ENCODE measurements around the gene ERGIC3.

The ERGIC3 gene

GRCh38 chr20:35563834-35564233, 22.0 kb downstream of the ERGIC3 start:
- DNase-seq: no peak

GRCh38 chr20:35564905-35565304, 23.0 kb downstream of the ERGIC3 start:
- no peak for DNase-seq

- no peak for DNase-seq
These were observed 26.8 kb downstream of the ERGIC3 start for GRCh38 chr20:35568645-35569044.

- DNase-seq: no peak
These were observed 29.7 kb downstream of the ERGIC3 start for GRCh38 chr20:35571555-35571954.

- no peak for DNase-seq
These were observed 31.0 kb downstream of the ERGIC3 start for GRCh38 chr20:35572838-35573237.

GRCh38 chr20:35575958-35576357, 34.1 kb downstream of the ERGIC3 start:
- no peak for DNase-seq

GRCh38 chr20:35576816-35577215, 34.9 kb downstream of the ERGIC3 start:
- no peak for DNase-seq

- no peak for DNase-seq
These were observed 36.6 kb downstream of the ERGIC3 start for GRCh38 chr20:35578469-35578868.

- no peak for DNase-seq
These were observed 37.3 kb downstream of the ERGIC3 start for GRCh38 chr20:35579196-35579595.

- no peak for DNase-seq
These were observed 40.3 kb downstream of the ERGIC3 start for GRCh38 chr20:35582131-35582530.

- DNase-seq: no peak
These were observed 41.0 kb downstream of the ERGIC3 start for GRCh38 chr20:35582741-35583404.

GRCh38 chr20:35583636-35584560, 42.0 kb downstream of the ERGIC3 start:
- no peak for DNase-seq

GRCh38 chr20:35586751-35587425, 45.0 kb downstream of the ERGIC3 start:
- no peak for DNase-seq

- DNase-seq: no peak
These were observed 45.6 kb downstream of the ERGIC3 start for GRCh38 chr20:35587436-35587835.

- no peak for DNase-seq
These were observed 46.5 kb downstream of the ERGIC3 start for GRCh38 chr20:35588397-35588796.

- no peak for DNase-seq
These were observed 50.6 kb downstream of the ERGIC3 start for GRCh38 chr20:35592339-35592974.

GRCh38 chr20:35595456-35595855, 53.6 kb downstream of the ERGIC3 start:
- no peak for DNase-seq

- no peak for DNase-seq
These were observed 54.0 kb downstream of the ERGIC3 start for GRCh38 chr20:35595901-35596300.

GRCh38 chr20:35597186-35597585, 55.3 kb downstream of the ERGIC3 start:
- no peak for DNase-seq

GRCh38 chr20:35598476-35598875, 56.6 kb downstream of the ERGIC3 start:
- no peak for DNase-seq

GRCh38 chr20:35598899-35599775, 57.3 kb downstream of the ERGIC3 start:
- no peak for DNase-seq

GRCh38 chr20:35599776-35600120, 57.9 kb downstream of the ERGIC3 start:
- no peak for DNase-seq

All from CD4-positive, alpha-beta T cell treated with Interleukin-1 beta for 1 hour (primary cell).